ENCODE results near the gene PMEPA1.

PMEPA1 gene

DNA sequence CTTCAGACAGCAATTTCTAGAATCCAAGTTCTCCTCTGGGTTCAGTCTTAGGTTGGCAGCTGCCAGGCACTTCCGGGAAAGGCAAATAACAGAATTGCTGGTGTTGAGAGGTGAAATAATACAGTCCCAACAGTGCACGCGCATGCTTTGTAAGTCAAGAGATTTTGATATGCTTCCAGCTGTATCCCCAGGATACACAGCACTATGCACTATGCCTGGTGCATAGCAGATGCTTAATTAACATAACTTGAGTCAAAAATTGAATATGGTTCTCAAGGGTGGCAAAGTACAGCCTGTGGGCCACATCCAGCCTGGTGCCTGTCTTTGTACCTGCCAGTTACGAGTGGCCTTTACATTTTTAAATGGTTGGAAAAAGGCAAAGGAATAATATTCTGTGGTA is 18.9 kb upstream of the PMEPA1 start:
- TF ChIP-seq CTCF (IDR thresholded peaks at IDR 0.05; ENCODE audit: low read depth, low read length, missing control alignments) = no peak
- DNase-seq (ENCODE audit: extremely low read depth, low read depth) = no peak
- no peak overlapping the region for H3K4me3 ChIP-seq (replicated peaks; ENCODE audit: low read depth, low read length)

DNA sequence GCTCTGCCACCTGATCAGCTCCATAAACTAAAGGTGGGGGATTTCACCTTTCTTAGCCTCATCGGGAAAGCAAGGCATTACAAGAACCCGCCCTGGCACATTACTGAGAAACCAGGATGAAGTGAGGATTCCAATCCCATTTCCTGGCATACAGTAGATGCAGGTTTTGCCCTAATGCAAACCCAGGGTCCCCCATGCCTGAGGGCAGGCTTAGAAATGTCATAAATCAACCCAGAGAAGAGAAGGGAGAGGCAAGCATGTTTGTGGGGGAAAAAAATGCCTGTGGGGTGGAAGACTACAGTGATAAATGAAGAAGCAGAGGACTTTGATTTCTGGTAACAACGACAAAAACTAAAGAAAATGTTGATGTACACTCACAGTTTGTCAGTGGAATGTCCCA is 18.0 kb upstream of the PMEPA1 start:
- DNase-seq (ENCODE audit: extremely low read depth, low read depth) = no peak
- TF ChIP-seq CTCF (IDR thresholded peaks at IDR 0.05; ENCODE audit: low read depth, low read length, missing control alignments) = no peak
- no peak overlapping the region for H3K4me3 ChIP-seq (replicated peaks; ENCODE audit: low read depth, low read length)

DNA sequence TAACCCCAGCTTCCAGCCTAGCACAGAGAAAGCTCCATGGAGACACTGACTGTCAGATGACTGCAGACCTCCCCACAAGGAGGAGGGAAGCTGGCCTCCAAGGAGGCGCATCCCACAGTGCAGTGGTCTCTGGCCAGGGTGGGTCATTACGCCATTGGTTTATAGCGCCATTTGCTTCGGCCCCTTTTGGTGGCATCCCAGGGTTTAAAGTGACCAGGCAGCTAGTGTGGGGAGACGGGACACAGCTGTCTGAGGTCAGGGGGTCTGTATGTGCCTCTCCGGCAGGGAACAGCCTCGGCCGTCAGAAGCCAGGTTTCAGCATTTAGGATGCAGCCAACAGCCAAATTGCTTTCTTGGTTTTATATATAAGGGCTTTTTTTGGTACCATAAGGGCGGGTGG is 15.8 kb upstream of the PMEPA1 start:
- no peak overlapping the region for H3K4me3 ChIP-seq (replicated peaks; ENCODE audit: low read depth, low read length)
- no peak for DNase-seq (ENCODE audit: extremely low read depth, low read depth)
- no peak for TF ChIP-seq CTCF (IDR thresholded peaks at IDR 0.05; ENCODE audit: low read depth, low read length, missing control alignments)

- H3K4me3 ChIP-seq (replicated peaks; ENCODE audit: low read depth, low read length) = no peak overlapping the region
- no peak for TF ChIP-seq CTCF (IDR thresholded peaks at IDR 0.05; ENCODE audit: low read depth, low read length, missing control alignments)
- no peak for DNase-seq (ENCODE audit: extremely low read depth, low read depth)
These were observed 15.0 kb upstream of the PMEPA1 start for GRCh38 chr20:57724610-57725405.

- no peak overlapping the region for H3K4me3 ChIP-seq (replicated peaks; ENCODE audit: low read depth, low read length)
- no peak for DNase-seq (ENCODE audit: extremely low read depth, low read depth)
- no peak for TF ChIP-seq CTCF (IDR thresholded peaks at IDR 0.05; ENCODE audit: low read depth, low read length, missing control alignments)
These were observed 14.0 kb upstream of the PMEPA1 start for GRCh38 chr20:57723816-57724215.

- TF ChIP-seq CTCF (IDR thresholded peaks at IDR 0.05; ENCODE audit: low read depth, low read length, missing control alignments) = no peak
- no peak overlapping the region for H3K4me3 ChIP-seq (replicated peaks; ENCODE audit: low read depth, low read length)
- DNase-seq (ENCODE audit: extremely low read depth, low read depth) = no peak
These were observed 10.1 kb upstream of the PMEPA1 start for GRCh38 chr20:57719951-57720350.
